HEK293 (cell line): ENCODE measurements around the gene SELENOP.

Experiments used
- CTCF ChIA-PET: fragments of 350-600 bp; formaldehyde crosslinking; extraction: SDS; loops from one replicate; lab custom pipeline; 2021; ENCODE audit warnings: antibody characterized with exemption; lab: Yijun Ruan, JAX
- POLR2A ChIA-PET: fragments of 300-600 bp; formaldehyde crosslinking; extraction: SDS; loops from one replicate; lab custom pipeline; 2020; ENCODE audit warnings: antibody characterized with exemption, inconsistent platforms; lab: Yijun Ruan, JAX
- H3K27ac ChIP-seq: fragments of 200-500 bp; sonication (Bioruptor generic); 2 replicates; pipeline ENCODE4 v1.5.1; 2014; ENCODE audit warnings: low read depth, low read length, control low read depth, inconsistent platforms; ENCODE audit errors: extremely low read depth
- H3K36me3 ChIP-seq, 2 experiments: fragments of 200-500 bp in 1 of 2; sonication (Bioruptor generic) in 1 of 2; 1 replicate in 1 of 2; 2 replicates in 1 of 2; pipeline ENCODE4 v1.5.1; 2014 to 2017; ENCODE audit warnings: inconsistent platforms in 2 of 2, low read length in 2 of 2; ENCODE audit not compliant: control insufficient read depth in 2 of 2, insufficient read depth in 1 of 2
- H3K4me1 ChIP-seq: fragments of 200-500 bp; sonication (Bioruptor generic); 2 replicates; pipeline ENCODE4 v1.5.1; 2014; ENCODE audit warnings: mild to moderate bottlenecking, low read length, inconsistent platforms; ENCODE audit not compliant: control insufficient read depth, insufficient read depth
- H3K4me3 ChIP-seq: 2 replicates; pipeline ENCODE4 v1.5.1; 2011; ENCODE audit warnings: low read depth, mild to moderate bottlenecking, control low read depth, low read length, moderate library complexity
- H3K9me3 ChIP-seq: fragments of 200-500 bp; sonication (Bioruptor generic); 2 replicates; pipeline ENCODE4 v1.5.1; 2014; ENCODE audit warnings: low read depth, low read length, inconsistent platforms; ENCODE audit not compliant: control insufficient read depth, insufficient read depth
- ELK4 ChIP-seq: IDR thresholded peaks from 2 replicates; pipeline ENCODE4 v1.6.1; 2011; ENCODE audit warnings: mild to moderate bottlenecking, low read depth, low read length, borderline replicate concordance
- GLIS1 ChIP-seq: fragments of 450-650 bp; formaldehyde crosslinking; IDR thresholded peaks from 2 replicates; pipeline ENCODE4 v1.5.1; 2016; ENCODE audit warnings: missing biosample characterization, missing genetic modification characterization
- SCRT1 ChIP-seq: fragments of 450-650 bp; formaldehyde crosslinking; IDR thresholded peaks from 2 replicates; pipeline ENCODE4 v1.5.1; 2016; ENCODE audit warnings: missing biosample characterization, missing genetic modification characterization, borderline replicate concordance
- SCRT2 ChIP-seq: fragments of 450-650 bp; formaldehyde crosslinking; IDR thresholded peaks from 2 replicates; pipeline ENCODE4 v1.5.1; 2016; ENCODE audit warnings: missing biosample characterization, missing genetic modification characterization
- ZBTB1 ChIP-seq: fragments of 450-650 bp; formaldehyde crosslinking; IDR thresholded peaks from 2 replicates; pipeline ENCODE4 v1.5.1; 2016; ENCODE audit warnings: missing biosample characterization, missing genetic modification characterization
- ZNF148 ChIP-seq: fragments of 450-650 bp; formaldehyde crosslinking; IDR thresholded peaks from 2 replicates; pipeline ENCODE4 v1.5.0; 2017; ENCODE audit warnings: missing biosample characterization, missing genetic modification characterization, borderline replicate concordance
- ZNF223 ChIP-seq: fragments of 450-650 bp; formaldehyde crosslinking; IDR thresholded peaks from 2 replicates; pipeline ENCODE4 v1.5.1; 2016; ENCODE audit warnings: missing biosample characterization, missing genetic modification characterization
- ZNF248 ChIP-seq: fragments of 450-650 bp; formaldehyde crosslinking; IDR thresholded peaks from 2 replicates; pipeline ENCODE4 v1.5.1; 2017; ENCODE audit warnings: missing biosample characterization, missing genetic modification characterization
- ZNF280D ChIP-seq: fragments of 450-650 bp; formaldehyde crosslinking; IDR thresholded peaks from 2 replicates; pipeline ENCODE4 v1.5.1; 2016; ENCODE audit warnings: missing biosample characterization, missing genetic modification characterization
- ZNF341 ChIP-seq: fragments of 450-650 bp; formaldehyde crosslinking; IDR thresholded peaks from 2 replicates; pipeline ENCODE4; 2016; ENCODE audit warnings: low read depth, missing biosample characterization, missing genetic modification characterization
- ZNF350 ChIP-seq: fragments of 450-650 bp; formaldehyde crosslinking; IDR thresholded peaks from 2 replicates; pipeline ENCODE4 v1.5.0; 2017; ENCODE audit warnings: missing biosample characterization, mild to moderate bottlenecking, missing genetic modification characterization
- ZNF366 ChIP-seq: fragments of 450-650 bp; formaldehyde crosslinking; conservative IDR thresholded peaks from 2 replicates; pipeline ENCODE4 v1.5.1; 2016; ENCODE audit warnings: missing biosample characterization, missing genetic modification characterization
- ZNF423 ChIP-seq: fragments of 450-650 bp; formaldehyde crosslinking; IDR thresholded peaks from 2 replicates; pipeline ENCODE4 v1.5.1; 2016; ENCODE audit warnings: missing biosample characterization, missing genetic modification characterization
- ZNF530 ChIP-seq: fragments of 450-650 bp; formaldehyde crosslinking; IDR thresholded peaks from 2 replicates; pipeline ENCODE4 v1.5.1; 2016; ENCODE audit warnings: low read depth, missing biosample characterization, missing genetic modification characterization
- ZNF548 ChIP-seq: fragments of 450-650 bp; formaldehyde crosslinking; IDR thresholded peaks from 2 replicates; pipeline ENCODE4 v1.5.1; 2016; ENCODE audit warnings: missing biosample characterization, missing genetic modification characterization
- ZNF560 ChIP-seq: fragments of 450-650 bp; formaldehyde crosslinking; IDR thresholded peaks from 2 replicates; pipeline ENCODE4 v1.5.1; 2017; ENCODE audit warnings: missing biosample characterization, missing genetic modification characterization, borderline replicate concordance
- ZNF777 ChIP-seq: fragments of 450-650 bp; formaldehyde crosslinking; IDR thresholded peaks from 2 replicates; pipeline ENCODE4 v1.5.1; 2017; ENCODE audit warnings: missing biosample characterization, missing genetic modification characterization, borderline replicate concordance

Gene SELENOP

GRCh38 chr5:42830924-42831323, 19.2 kb upstream of the SELENOP start (continued):
- TF ChIP-seq ZNF560 (tag by site-specific recombination) = no peak
- TF ChIP-seq ZNF366 = no peak

GRCh38 chr5:42828671-42829070, 17.0 kb upstream of the SELENOP start:
- TF ChIP-seq ZNF548 (tag by site-specific recombination) (no peak), SCRT1 (tag by site-specific recombination) (no peak), ZNF280D (tag by site-specific recombination) (no peak), SCRT2 (no peak), ZNF148 (no peak), ZNF350 (tag by site-specific recombination) (no peak), ZNF530 (tag by site-specific recombination) (no peak)
- POLR2A ChIA-PET = no interaction called here
- Histone ChIP-seq H3K27ac (no peak overlapping the region), H3K36me3 (no peaks in the 10 kb centered on the region), H3K4me3 (no peak overlapping the region), H3K4me1 (no peaks in the 10 kb centered on the region), H3K9me3 (no peaks in the 10 kb centered on the region)
- CTCF ChIA-PET = no interaction called here

GRCh38 chr5:42826757-42827515, 15.2 kb upstream of the SELENOP start:
- ChIA-PET CTCF (interaction anchor here (1.0 to 1.2 kb wide), 2 partner anchors 82 to 85 kb away, joined by 3 read pairs; no protein-coding TSS in a partner anchor), POLR2A (no interaction called here)
- Histone ChIP-seq H3K9me3 (no peaks in the 10 kb centered on the region), H3K36me3 (no peaks in the 10 kb centered on the region), H3K27ac (no peak overlapping the region), H3K4me3 (no peak overlapping the region), H3K4me1 (no peaks in the 10 kb centered on the region)
- TF ChIP-seq GLIS1 (no peak), ZNF777 (tag by site-specific recombination) (no peak)

- Histone ChIP-seq H3K27ac (no peak overlapping the region), H3K9me3 (no peaks in the 10 kb centered on the region), H3K36me3 (no peaks in the 10 kb centered on the region), H3K4me1 (no peaks in the 10 kb centered on the region), H3K4me3 (no peak overlapping the region)
- TF ChIP-seq ZNF350 (tag by site-specific recombination) (no peak), ZNF423 (tag by site-specific recombination) (no peak), ZNF341 (tag by site-specific recombination) (no peak), ZBTB1 (tag by site-specific recombination) (no peak), ELK4 (no peak), ZNF248 (tag by site-specific recombination) (no peak), ZNF223 (no peak)
- ChIA-PET CTCF (interaction anchor here (0.6 to 1.4 kb wide), 2 partner anchors 22 to 47 kb away, joined by 3 read pairs; no protein-coding TSS in a partner anchor), POLR2A (interaction anchor here (0.6 kb wide), 1 partner anchor 272 kb away, joined by 3 read pairs; no protein-coding TSS in a partner anchor)
Measured at GRCh38 chr5:42825422-42826148, 13.9 kb upstream of the SELENOP start.
